SKM-1 (cell line): ENCODE data around the gene CHKB.
"Not testable (repeated sequence)": the region's sequence is repeated elsewhere in the genome, so short reads cannot be mapped to it uniquely, and the experiment has no call there.

Experiments used
- DNase-seq: peaks from one replicate; lab custom pipeline; 2025; ENCODE audit not compliant: unreplicated experiment; lab: John Stamatoyannopoulos, UW

Gene CHKB

GRCh38 chr22:50612528-50613221 is 30.0 kb upstream of the CHKB start:
- DNase-seq: no peak

DNA sequence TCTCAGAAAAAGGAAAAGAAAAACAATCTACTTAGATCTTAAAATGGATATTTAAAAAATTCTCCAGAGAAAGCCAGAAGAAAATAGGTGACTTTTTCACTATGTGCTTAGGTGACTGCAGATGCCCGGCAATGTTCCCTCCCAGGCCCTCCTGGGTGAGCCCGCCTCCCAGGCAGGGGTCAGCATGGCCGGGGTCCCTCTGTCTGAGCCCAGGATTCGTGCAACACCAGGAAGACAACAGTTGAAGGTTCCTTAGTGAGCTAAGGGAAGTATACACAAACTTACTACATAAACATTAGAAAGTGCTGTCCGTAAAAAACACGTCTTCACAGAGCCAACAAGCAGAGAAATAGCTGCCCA is 29.5 kb upstream of the CHKB start:
- DNase-seq: no peak

DNA sequence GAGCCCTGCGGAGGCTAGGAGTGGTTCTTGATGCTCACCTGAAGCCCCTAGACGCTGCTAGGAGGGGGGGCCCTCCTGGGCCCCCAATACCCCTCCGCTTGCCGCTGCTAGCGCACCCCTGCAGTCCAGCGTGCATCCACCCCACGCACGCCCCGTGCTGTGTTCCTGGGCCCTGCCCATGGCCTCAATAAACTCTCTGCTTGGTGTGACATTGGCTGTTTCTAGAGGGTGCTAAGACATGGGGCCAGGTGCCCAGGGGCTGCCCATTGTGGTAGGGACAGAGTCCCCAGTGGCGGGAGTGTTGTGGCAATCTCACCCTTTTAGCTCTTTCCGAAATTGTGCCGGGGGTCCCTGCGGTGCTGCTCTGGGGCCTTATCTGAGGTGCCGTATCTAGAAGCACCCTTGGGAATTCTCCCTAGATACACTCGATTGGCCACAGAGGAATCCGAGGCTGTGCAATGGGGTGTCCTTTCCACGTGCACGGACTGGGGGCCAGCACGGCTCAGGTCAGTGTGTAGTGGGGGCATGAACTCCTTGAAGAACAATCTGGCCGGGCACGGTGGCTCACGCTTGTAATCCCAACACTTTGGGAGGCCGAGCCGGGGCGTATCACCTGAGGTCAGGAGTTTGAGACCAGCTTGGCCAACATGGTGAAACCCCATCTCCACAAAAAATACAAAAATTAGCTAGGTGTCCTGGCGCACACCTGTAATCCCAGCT is 28.9 kb upstream of the CHKB start:
- no peak for DNase-seq

DNA sequence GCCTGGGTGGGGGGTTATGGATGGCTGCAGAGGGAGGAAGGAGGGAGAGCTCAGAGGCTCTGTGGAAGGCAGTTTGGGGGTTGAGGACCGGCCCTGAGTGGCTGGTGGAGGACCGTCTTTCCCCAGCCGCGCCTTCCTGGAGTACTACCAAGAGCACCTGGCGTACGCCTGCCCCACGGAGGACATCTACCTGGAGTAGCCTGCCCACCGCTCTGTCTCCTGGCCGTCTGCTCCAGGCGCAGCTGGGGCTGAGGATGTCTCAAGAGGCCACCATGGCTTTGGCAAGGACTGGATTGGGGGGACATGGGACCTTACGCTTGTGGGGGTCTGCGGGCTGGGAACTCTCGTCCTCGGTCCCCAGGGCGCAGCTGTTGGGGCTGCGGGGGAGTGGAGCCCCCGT is 27.9 kb upstream of the CHKB start:
- DNase-seq: no peak

- no peak for DNase-seq
These were observed 27.4 kb upstream of the CHKB start for GRCh38 chr22:50610041-50610451.

- DNase-seq: no peak
These were observed 26.9 kb upstream of the CHKB start for GRCh38 chr22:50609599-50609998.

- DNase-seq: no peak
These were observed 26.3 kb upstream of the CHKB start for GRCh38 chr22:50608996-50609395.

DNA sequence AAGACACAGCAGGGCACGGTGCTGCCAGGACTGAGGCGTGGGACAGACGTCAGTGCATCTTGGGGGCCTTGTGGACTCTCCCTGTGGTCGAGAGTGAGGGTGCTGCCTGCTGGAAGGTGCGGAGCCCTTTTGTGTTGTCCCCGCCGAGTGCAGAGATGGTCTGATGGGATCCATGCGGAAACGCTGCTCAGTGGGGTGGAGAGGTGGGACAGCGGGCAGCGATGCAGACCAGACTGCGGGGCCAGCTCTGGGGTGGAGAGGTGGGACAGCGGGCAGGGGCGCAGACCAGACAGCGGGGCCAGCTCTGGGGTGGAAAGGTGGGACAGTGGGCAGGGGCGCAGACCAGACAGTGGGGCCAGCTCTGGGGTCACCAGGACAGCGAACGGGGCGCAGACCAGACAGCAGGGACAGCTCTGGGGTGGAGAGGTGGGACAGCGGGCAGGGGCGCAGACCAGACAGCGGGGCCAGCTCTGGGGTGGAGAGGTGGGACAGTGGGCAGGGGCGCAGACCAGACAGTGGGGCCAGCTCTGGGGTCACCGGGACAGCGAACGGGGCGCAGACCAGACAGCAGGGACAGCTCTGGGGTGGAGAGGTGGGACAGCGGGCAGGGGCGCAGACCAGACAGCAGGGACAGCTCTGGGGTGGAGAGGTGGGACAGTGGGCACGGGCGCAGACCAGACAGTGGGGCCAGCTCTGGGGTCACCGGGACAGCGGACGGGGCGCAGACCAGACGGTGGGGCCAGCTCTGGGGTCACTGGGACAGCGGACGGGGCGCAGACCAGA is 25.6 kb upstream of the CHKB start:
- not testable (repeated sequence) for DNase-seq

DNA sequence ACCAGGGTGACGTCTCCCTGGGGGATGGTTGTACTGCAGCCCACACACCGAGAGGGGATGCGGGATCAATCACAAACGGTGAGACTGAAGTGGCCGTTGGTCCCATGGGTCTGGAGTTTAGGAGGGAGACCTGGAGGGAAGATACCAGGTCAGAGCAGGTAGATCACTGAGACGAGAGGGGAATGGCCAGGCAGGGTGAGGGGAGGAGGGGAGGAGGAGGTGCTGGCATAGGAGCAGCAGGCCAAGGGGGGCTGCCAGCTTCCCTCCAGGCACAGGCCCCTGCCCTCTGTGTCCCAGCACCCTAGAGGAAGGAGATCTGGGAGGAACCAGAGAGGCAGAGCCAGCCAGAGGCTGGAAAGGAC is 25.0 kb upstream of the CHKB start:
- DNase-seq: no peak

- no peak for DNase-seq
These were observed 24.5 kb upstream of the CHKB start for GRCh38 chr22:50606946-50607658.

GRCh38 chr22:50606165-50606945 is 23.7 kb upstream of the CHKB start:
- no peak for DNase-seq

GRCh38 chr22:50605613-50606074 is 23.0 kb upstream of the CHKB start:
- DNase-seq: no peak

DNA sequence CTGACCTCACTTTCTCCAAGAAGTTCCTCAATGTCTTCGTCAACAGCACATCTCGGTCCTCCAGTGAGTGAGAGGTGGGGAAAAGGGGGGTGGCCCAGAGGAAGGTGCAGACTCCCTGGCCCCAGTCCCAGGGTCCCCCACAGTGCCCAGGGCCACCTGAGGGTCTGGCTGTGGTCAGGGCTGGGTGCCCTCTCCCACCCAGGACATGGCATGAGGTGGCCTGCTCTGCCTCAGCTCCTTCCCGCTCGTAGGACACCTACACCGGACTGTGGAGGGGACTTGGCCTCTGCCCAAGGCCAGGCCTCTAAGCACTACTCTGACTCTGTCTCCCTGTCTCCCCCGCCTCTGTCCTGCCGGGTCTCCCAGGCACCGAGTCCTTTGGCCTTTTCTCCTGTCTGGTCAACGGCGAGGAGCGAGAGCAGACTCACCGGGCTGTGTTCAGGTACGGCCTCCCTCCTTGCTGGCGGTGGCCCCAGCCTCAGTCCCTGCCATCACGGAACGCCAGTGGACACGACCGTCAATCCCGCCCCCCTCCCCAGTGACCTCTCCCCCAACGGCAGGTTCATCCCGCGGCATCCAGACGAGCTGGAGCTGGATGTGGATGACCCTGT is 22.5 kb upstream of the CHKB start:
- DNase-seq: no peak

DNA sequence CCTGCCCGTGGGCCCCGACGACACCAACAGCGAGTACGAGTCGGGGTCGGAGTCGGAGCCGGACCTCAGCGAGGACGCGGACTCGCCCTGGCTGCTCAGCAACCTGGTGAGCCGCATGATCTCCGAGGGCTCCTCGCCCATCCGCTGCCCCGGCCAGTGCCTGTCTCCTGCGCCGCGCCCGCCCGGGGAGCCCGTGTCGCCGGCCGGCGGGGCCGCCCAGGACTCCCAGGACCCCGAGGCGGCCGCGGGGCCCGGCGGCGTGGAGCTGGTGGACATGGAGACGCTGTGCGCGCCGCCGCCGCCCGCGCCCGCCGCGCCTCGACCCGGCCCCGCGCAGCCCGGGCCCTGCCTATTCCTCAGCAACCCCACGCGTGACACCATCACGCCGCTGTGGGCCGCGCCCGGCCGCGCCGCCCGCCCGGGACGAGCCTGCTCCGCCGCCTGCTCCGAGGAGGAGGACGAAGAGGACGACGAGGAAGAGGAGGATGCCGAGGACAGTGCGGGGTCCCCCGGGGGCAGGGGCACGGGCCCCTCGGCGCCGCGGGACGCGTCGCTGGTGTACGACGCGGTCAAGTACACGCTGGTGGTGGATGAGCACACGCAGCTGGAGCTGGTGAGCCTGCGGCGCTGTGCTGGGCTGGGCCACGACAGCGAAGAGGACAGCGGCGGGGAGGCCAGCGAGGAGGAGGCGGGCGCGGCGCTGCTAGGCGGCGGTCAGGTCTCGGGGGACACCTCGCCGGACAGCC is 21.8 kb upstream of the CHKB start:
- no peak for DNase-seq

GRCh38 chr22:50603511-50604255 is 21.0 kb upstream of the CHKB start:
- DNase-seq: no peak

DNA sequence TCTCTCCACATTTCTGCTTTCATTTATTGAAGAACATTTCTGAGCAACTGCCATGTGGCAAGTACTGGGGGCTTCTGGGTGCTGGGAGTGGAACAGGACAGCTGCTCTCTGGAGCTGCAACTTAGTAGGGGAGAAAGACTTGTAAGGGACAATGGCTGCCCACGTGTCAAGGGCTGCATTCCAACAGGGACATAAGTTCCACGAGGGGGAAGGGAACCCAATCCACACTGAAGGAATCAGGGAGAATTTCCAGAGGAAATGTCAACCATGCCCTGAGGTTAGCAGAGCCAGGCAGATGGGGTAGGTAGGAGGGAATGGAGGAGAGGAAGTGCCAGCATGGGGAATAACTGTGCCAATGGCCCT is 19.7 kb upstream of the CHKB start:
- no peak for DNase-seq

GRCh38 chr22:50601669-50602337 is 19.2 kb upstream of the CHKB start:
- DNase-seq: no peak

DNA sequence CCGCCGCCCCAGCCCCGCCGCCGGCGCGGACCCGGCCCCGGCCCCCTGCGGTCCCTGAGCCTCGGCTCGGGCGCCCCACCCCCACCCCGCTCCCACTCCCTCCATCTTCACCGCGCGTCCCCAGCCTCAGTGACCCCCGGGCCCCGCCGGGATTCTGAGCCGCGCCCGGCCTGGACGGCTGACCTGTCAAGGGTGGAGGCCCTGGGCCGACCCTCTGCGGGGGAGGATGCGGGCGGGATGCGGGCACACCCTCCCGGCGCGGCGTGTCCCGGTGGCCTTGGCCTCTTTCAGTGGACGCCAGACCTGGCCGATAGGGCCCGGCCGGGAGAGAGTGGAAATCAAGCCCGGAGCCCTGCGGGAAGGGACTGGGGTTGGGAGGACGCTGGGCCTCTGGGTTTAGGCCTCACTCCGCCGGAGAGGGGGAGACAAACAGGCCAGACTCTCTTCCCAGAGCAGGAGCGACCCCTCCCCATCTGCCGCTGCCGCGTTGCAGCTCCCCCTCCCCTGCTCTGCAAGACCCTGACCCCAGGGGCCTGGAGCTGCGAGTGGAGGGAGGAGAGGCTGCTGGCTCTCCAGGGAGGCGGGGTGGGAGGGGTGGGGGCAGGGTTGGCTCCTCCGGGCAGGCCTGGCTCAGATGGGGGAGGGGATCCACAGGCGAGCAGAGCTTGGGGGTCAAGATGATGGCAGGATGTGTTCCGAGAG is 18.5 kb upstream of the CHKB start:
- DNase-seq: no peak
